GM06990 (cell line): Measurements from ENCODE around the gene HBP1.

ENCODE experiments used
- DNase-seq: peaks from one replicate; pipeline ENCODE4 v3.0.0-alpha.2; 2011; ENCODE audit not compliant: insufficient read length; ENCODE audit errors: extremely low read depth
- H3K27me3 ChIP-seq: replicated peaks from 2 replicates; pipeline ENCODE4 v1.6.0; 2011; ENCODE audit warnings: low read length; ENCODE audit not compliant: control insufficient read depth, insufficient read depth
- H3K36me3 ChIP-seq: 2 replicates; pipeline ENCODE4 v1.5.1; 2011; ENCODE audit warnings: low read length; ENCODE audit not compliant: control insufficient read depth, insufficient read depth
- H3K4me3 ChIP-seq: replicated peaks from 2 replicates; pipeline ENCODE4 v1.5.1; 2011; ENCODE audit warnings: low read depth, mild to moderate bottlenecking, control low read depth, low read length
- TF ChIP-seq, protein P1 (sequence below): IDR thresholded peaks from 2 replicates; pipeline ENCODE4 v1.5.1; 2011; ENCODE audit warnings: low read length, control low read depth, mild to moderate bottlenecking, inconsistent platforms; ENCODE audit not compliant: insufficient read depth, poor library complexity, severe bottlenecking

HBP1 gene

DNA sequence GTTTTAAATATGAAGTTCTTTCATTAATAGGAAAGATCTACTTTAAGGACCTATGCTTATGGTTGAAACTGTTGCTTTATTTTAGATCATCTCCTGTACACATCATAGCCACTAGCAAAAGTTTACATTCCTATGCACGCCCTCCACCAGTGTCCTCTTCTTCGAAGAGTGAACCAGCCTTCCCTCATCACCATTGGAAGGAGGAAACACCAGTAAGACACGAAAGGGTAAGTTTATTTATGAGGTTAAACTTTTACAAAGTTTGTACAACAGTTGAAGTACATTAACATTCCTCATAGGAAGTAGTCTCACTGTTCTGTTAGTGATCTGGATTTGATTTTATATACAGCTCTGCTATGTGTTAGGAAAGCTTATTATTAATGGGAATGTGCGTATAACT lies 16.9 kb downstream of the HBP1 start:
- DNase-seq = no peak
- H3K27me3 ChIP-seq = no peaks in the 10 kb centered on the region
- H3K36me3 ChIP-seq = peaks cover 1% of the 10 kb centered on the region; the same call in 1 of the 2 replicates
- TF ChIP-seq, protein P1, sequence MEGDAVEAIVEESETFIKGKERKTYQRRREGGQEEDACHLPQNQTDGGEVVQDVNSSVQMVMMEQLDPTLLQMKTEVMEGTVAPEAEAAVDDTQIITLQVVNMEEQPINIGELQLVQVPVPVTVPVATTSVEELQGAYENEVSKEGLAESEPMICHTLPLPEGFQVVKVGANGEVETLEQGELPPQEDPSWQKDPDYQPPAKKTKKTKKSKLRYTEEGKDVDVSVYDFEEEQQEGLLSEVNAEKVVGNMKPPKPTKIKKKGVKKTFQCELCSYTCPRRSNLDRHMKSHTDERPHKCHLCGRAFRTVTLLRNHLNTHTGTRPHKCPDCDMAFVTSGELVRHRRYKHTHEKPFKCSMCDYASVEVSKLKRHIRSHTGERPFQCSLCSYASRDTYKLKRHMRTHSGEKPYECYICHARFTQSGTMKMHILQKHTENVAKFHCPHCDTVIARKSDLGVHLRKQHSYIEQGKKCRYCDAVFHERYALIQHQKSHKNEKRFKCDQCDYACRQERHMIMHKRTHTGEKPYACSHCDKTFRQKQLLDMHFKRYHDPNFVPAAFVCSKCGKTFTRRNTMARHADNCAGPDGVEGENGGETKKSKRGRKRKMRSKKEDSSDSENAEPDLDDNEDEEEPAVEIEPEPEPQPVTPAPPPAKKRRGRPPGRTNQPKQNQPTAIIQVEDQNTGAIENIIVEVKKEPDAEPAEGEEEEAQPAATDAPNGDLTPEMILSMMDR = no peak
- no peak overlapping the region for H3K4me3 ChIP-seq

DNA sequence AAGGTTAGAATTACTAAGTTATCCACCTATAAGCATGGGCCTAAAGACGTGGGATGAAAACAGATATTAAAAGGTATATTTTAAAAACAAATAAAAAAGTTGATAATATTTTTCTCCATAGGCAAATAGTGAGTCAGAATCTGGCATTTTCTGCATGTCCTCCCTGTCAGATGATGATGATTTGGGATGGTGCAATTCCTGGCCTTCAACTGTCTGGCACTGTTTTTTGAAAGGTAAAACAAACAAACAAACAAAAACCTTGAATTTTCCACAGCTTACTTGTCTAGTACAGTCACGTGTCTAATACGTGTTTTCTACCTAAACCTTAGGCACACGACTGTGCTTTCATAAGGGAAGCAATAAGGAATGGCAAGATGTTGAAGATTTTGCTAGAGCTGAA lies 17.4 kb downstream of the HBP1 start:
- Histone ChIP-seq H3K27me3 (no peaks in the 10 kb centered on the region), H3K36me3 (peaks cover 1% of the 10 kb centered on the region; the same call in 1 of the 2 replicates), H3K4me3 (no peak overlapping the region)
- no peak for DNase-seq
- TF ChIP-seq, protein P1 = no peak

GRCh38 chr7:107187774-107188173 lies 19.0 kb downstream of the HBP1 start:
- DNase-seq = no peak
- H3K27me3 ChIP-seq = no peaks in the 10 kb centered on the region
- H3K36me3 ChIP-seq = peaks cover 3% of the 10 kb centered on the region; the same call in 1 of the 2 replicates
- H3K4me3 ChIP-seq = no peak overlapping the region
- TF ChIP-seq, protein P1 = no peak

- TF ChIP-seq, protein P1 = no peak
- DNase-seq = no peak
- no peak overlapping the region for H3K4me3 ChIP-seq
- peaks cover 3% of the 10 kb centered on the region; the same call in 1 of the 2 replicates for H3K36me3 ChIP-seq
- H3K27me3 ChIP-seq = no peaks in the 10 kb centered on the region
Observed at GRCh38 chr7:107190090-107190489, 21.3 kb downstream of the HBP1 start.

DNA sequence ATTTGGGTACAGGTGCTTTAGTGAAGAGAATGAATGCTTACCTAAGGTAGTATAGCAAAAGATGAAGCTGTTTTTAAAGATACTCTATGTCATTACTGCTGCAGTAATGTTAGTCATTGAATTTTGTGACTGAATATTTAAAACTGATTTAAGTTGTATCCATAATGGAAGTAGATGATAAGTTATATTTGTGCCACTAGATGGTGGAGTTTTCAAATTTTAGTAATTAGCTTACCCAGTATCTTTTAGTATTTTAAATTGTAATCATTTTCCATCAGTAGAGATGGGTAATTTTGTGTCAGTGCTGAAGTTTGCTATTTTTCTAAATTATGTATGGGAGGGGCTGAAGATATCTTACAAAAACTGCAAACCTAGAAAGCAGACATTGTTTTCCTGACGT lies 25.2 kb downstream of the HBP1 start:
- no peak for DNase-seq
- Histone ChIP-seq H3K36me3 (peaks cover 6% of the 10 kb centered on the region), H3K4me3 (no peak overlapping the region), H3K27me3 (no peaks in the 10 kb centered on the region)
- TF ChIP-seq, protein P1 = no peak
